HEK293 (cell line): Measurements from ENCODE around the gene PCDHA6.

ENCODE experiments used
- CTCF ChIA-PET: fragments of 350-600 bp; formaldehyde crosslinking; extraction: SDS; loops from one replicate; lab custom pipeline; 2021; ENCODE audit warnings: antibody characterized with exemption; lab: Yijun Ruan, JAX
- POLR2A ChIA-PET: fragments of 300-600 bp; formaldehyde crosslinking; extraction: SDS; loops from one replicate; lab custom pipeline; 2020; ENCODE audit warnings: antibody characterized with exemption, inconsistent platforms; lab: Yijun Ruan, JAX
- H3K27ac ChIP-seq: fragments of 200-500 bp; sonication (Bioruptor generic); 2 replicates; pipeline ENCODE4 v1.5.1; 2014; ENCODE audit warnings: low read depth, low read length, control low read depth, inconsistent platforms; ENCODE audit errors: extremely low read depth
- H3K36me3 ChIP-seq, 2 experiments: fragments of 200-500 bp in 1 of 2; sonication (Bioruptor generic) in 1 of 2; 1 replicate in 1 of 2; 2 replicates in 1 of 2; pipeline ENCODE4 v1.5.1; 2014 to 2017; ENCODE audit warnings: inconsistent platforms in 2 of 2, low read length in 2 of 2; ENCODE audit not compliant: control insufficient read depth in 2 of 2, insufficient read depth in 1 of 2
- H3K4me1 ChIP-seq: fragments of 200-500 bp; sonication (Bioruptor generic); 2 replicates; pipeline ENCODE4 v1.5.1; 2014; ENCODE audit warnings: mild to moderate bottlenecking, low read length, inconsistent platforms; ENCODE audit not compliant: control insufficient read depth, insufficient read depth
- H3K4me3 ChIP-seq: 2 replicates; pipeline ENCODE4 v1.5.1; 2011; ENCODE audit warnings: low read depth, mild to moderate bottlenecking, control low read depth, low read length, moderate library complexity
- H3K9me3 ChIP-seq: fragments of 200-500 bp; sonication (Bioruptor generic); 2 replicates; pipeline ENCODE4 v1.5.1; 2014; ENCODE audit warnings: low read depth, low read length, inconsistent platforms; ENCODE audit not compliant: control insufficient read depth, insufficient read depth
- HOXD13 ChIP-seq: sonication (generic); formaldehyde crosslinking; IDR thresholded peaks from 2 replicates; pipeline ENCODE4 v1.8.0; 2022; ENCODE audit warnings: missing genetic modification reagents, borderline replicate concordance
- KLF7 ChIP-seq: fragments of 450-650 bp; formaldehyde crosslinking; IDR thresholded peaks from 2 replicates; pipeline ENCODE4 v1.5.1; 2016; ENCODE audit warnings: missing biosample characterization, missing genetic modification characterization, borderline replicate concordance
- MYNN ChIP-seq: fragments of 450-650 bp; formaldehyde crosslinking; IDR thresholded peaks from 2 replicates; pipeline ENCODE4 v1.5.1; 2016; ENCODE audit warnings: missing biosample characterization, missing genetic modification characterization, borderline replicate concordance
- SP7 ChIP-seq: fragments of 450-650 bp; formaldehyde crosslinking; IDR thresholded peaks from 2 replicates; pipeline ENCODE4 v1.5.1; 2016; ENCODE audit warnings: missing biosample characterization, missing genetic modification characterization
- WT1 ChIP-seq: fragments of 450-650 bp; formaldehyde crosslinking; IDR thresholded peaks from 2 replicates; pipeline ENCODE4 v1.5.1; 2016; ENCODE audit warnings: missing biosample characterization, missing genetic modification characterization
- ZNF174 ChIP-seq: fragments of 450-650 bp; formaldehyde crosslinking; IDR thresholded peaks from 2 replicates; pipeline ENCODE4 v1.5.0; 2017; ENCODE audit warnings: missing biosample characterization, mild to moderate bottlenecking, missing genetic modification characterization
- ZNF184 ChIP-seq: fragments of 450-650 bp; IDR thresholded peaks from 2 replicates; pipeline ENCODE4 v1.5.1; 2018; ENCODE audit warnings: missing biosample characterization, mild to moderate bottlenecking, missing genetic modification characterization
- ZNF391 ChIP-seq: fragments of 450-650 bp; formaldehyde crosslinking; IDR thresholded peaks from 2 replicates; pipeline ENCODE4 v1.5.1; 2016; ENCODE audit warnings: low read depth, missing biosample characterization, missing genetic modification characterization, borderline replicate concordance
- ZNF48 ChIP-seq: fragments of 450-650 bp; formaldehyde crosslinking; IDR thresholded peaks from 2 replicates; pipeline ENCODE4 v1.5.1; 2016; ENCODE audit warnings: missing biosample characterization, missing genetic modification characterization
- ZNF555 ChIP-seq: fragments of 450-650 bp; formaldehyde crosslinking; conservative IDR thresholded peaks from 2 replicates; pipeline ENCODE4 v1.5.1; 2017; ENCODE audit warnings: missing biosample characterization, mild to moderate bottlenecking, missing genetic modification characterization, inconsistent platforms
- ZNF571 ChIP-seq: fragments of 450-650 bp; formaldehyde crosslinking; IDR thresholded peaks from 2 replicates; pipeline ENCODE4 v1.5.0; 2017; ENCODE audit warnings: missing biosample characterization, missing genetic modification characterization
- ZNF621 ChIP-seq: fragments of 450-650 bp; formaldehyde crosslinking; IDR thresholded peaks from 2 replicates; pipeline ENCODE4 v1.5.1; 2017; ENCODE audit warnings: missing biosample characterization, missing genetic modification characterization
- ZNF629 ChIP-seq: fragments of 450-650 bp; formaldehyde crosslinking; IDR thresholded peaks from 2 replicates; pipeline ENCODE4 v1.5.1; 2017; ENCODE audit warnings: missing biosample characterization, missing genetic modification characterization
- ZNF777 ChIP-seq: fragments of 450-650 bp; formaldehyde crosslinking; IDR thresholded peaks from 2 replicates; pipeline ENCODE4 v1.5.1; 2017; ENCODE audit warnings: missing biosample characterization, missing genetic modification characterization, borderline replicate concordance
- TF ChIP-seq, protein P1 (sequence below): fragments of 450-650 bp; formaldehyde crosslinking; IDR thresholded peaks from 2 replicates; pipeline ENCODE4 v1.5.1; 2016; ENCODE audit warnings: missing biosample characterization, missing genetic modification characterization
- TF ChIP-seq, protein P2 (sequence below): fragments of 450-650 bp; formaldehyde crosslinking; conservative IDR thresholded peaks from 2 replicates; pipeline ENCODE4 v1.5.1; 2016; ENCODE audit warnings: low read depth, missing biosample characterization, missing genetic modification characterization
- TF ChIP-seq, protein P3 (sequence below): fragments of 450-650 bp; formaldehyde crosslinking; optimal IDR thresholded peaks from 2 replicates; pipeline ENCODE3; 2016; ENCODE audit warnings: missing biosample characterization, mild to moderate bottlenecking, missing genetic modification characterization
- TF ChIP-seq, protein P4 (sequence below): fragments of 450-650 bp; formaldehyde crosslinking; IDR thresholded peaks from 2 replicates; pipeline ENCODE4 v1.5.1; 2016; ENCODE audit warnings: missing biosample characterization, missing genetic modification characterization

Gene PCDHA6, protein sequence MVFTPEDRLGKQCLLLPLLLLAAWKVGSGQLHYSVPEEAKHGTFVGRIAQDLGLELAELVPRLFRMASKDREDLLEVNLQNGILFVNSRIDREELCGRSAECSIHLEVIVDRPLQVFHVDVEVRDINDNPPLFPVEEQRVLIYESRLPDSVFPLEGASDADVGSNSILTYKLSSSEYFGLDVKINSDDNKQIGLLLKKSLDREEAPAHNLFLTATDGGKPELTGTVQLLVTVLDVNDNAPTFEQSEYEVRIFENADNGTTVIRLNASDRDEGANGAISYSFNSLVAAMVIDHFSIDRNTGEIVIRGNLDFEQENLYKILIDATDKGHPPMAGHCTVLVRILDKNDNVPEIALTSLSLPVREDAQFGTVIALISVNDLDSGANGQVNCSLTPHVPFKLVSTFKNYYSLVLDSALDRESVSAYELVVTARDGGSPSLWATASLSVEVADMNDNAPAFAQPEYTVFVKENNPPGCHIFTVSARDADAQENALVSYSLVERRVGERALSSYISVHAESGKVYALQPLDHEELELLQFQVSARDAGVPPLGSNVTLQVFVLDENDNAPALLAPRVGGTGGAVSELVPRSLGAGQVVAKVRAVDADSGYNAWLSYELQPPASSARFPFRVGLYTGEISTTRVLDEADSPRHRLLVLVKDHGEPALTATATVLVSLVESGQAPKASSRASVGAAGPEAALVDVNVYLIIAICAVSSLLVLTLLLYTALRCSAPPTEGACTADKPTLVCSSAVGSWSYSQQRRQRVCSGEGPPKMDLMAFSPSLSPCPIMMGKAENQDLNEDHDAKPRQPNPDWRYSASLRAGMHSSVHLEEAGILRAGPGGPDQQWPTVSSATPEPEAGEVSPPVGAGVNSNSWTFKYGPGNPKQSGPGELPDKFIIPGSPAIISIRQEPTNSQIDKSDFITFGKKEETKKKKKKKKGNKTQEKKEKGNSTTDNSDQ

DNA sequence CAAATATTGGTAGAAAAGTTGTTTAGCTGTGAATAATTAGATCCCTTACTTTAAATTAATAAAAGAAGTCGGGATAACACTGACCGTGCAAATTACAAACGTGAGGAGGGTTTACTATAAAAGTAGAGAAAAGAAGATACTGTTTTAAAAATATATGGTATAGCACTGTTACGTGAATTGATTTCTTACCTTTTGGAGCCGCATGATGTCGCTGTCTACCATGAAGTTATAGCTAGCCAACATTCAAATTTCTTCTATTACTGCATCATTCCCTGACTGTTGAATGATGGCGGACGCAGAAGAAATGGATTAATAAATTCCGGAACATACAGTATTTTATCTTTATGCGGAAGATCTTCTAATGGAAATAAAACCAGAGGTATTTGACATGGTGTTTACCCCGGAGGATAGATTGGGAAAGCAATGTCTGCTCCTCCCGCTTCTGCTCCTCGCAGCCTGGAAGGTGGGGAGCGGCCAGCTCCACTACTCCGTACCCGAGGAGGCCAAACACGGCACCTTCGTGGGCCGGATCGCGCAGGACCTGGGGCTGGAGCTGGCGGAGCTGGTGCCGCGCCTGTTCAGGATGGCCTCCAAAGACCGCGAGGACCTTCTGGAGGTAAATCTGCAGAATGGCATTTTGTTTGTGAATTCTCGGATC, at the start of gene PCDHA6:
Gene PCDHA6, plus strand, starts transcription at position 257 of the 658 bp plus-strand sequence. Its CDS starts 132 bp downstream, at position 389.
- TF ChIP-seq, protein P1, sequence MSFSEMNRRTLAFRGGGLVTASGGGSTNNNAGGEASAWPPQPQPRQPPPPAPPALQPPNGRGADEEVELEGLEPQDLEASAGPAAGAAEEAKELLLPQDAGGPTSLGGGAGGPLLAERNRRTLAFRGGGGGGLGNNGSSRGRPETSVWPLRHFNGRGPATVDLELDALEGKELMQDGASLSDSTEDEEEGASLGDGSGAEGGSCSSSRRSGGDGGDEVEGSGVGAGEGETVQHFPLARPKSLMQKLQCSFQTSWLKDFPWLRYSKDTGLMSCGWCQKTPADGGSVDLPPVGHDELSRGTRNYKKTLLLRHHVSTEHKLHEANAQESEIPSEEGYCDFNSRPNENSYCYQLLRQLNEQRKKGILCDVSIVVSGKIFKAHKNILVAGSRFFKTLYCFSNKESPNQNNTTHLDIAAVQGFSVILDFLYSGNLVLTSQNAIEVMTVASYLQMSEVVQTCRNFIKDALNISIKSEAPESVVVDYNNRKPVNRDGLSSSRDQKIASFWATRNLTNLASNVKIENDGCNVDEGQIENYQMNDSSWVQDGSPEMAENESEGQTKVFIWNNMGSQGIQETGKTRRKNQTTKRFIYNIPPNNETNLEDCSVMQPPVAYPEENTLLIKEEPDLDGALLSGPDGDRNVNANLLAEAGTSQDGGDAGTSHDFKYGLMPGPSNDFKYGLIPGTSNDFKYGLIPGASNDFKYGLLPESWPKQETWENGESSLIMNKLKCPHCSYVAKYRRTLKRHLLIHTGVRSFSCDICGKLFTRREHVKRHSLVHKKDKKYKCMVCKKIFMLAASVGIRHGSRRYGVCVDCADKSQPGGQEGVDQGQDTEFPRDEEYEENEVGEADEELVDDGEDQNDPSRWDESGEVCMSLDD (tag by site-specific recombination): no peak
- no peak for TF ChIP-seq SP7 (tag by site-specific recombination)
- TF ChIP-seq, protein P2, sequence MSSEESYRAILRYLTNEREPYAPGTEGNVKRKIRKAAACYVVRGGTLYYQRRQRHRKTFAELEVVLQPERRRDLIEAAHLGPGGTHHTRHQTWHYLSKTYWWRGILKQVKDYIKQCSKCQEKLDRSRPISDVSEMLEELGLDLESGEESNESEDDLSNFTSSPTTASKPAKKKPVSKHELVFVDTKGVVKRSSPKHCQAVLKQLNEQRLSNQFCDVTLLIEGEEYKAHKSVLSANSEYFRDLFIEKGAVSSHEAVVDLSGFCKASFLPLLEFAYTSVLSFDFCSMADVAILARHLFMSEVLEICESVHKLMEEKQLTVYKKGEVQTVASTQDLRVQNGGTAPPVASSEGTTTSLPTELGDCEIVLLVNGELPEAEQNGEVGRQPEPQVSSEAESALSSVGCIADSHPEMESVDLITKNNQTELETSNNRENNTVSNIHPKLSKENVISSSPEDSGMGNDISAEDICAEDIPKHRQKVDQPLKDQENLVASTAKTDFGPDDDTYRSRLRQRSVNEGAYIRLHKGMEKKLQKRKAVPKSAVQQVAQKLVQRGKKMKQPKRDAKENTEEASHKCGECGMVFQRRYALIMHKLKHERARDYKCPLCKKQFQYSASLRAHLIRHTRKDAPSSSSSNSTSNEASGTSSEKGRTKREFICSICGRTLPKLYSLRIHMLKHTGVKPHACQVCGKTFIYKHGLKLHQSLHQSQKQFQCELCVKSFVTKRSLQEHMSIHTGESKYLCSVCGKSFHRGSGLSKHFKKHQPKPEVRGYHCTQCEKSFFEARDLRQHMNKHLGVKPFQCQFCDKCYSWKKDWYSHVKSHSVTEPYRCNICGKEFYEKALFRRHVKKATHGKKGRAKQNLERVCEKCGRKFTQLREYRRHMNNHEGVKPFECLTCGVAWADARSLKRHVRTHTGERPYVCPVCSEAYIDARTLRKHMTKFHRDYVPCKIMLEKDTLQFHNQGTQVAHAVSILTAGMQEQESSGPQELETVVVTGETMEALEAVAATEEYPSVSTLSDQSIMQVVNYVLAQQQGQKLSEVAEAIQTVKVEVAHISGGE (tag by site-specific recombination): no peak
- TF ChIP-seq ZNF571 (tag by site-specific recombination): no peak
- no peak for TF ChIP-seq ZNF48 (tag by site-specific recombination)
- no peak for TF ChIP-seq ZNF621 (tag by site-specific recombination)
- TF ChIP-seq KLF7 (tag by site-specific recombination): no peak
- TF ChIP-seq ZNF629 (tag by site-specific recombination): no peak
- TF ChIP-seq ZNF391: no peak
- TF ChIP-seq ZNF777 (tag by site-specific recombination): no peak
- POLR2A ChIA-PET: no interaction called here
- Histone ChIP-seq H3K4me3 (no peak within 1 kb of the TSS), H3K4me1 (no peaks in the 10 kb centered on the region), H3K27ac (no peak within 1 kb of the TSS), H3K36me3 (no peaks in the 10 kb centered on the region), H3K9me3 (no peaks in the 10 kb centered on the region)
- CTCF ChIA-PET: interaction anchor here (0.7 kb wide), 1 partner anchor 22 kb away, joined by 4 read pairs; no protein-coding TSS in a partner anchor

DNA sequence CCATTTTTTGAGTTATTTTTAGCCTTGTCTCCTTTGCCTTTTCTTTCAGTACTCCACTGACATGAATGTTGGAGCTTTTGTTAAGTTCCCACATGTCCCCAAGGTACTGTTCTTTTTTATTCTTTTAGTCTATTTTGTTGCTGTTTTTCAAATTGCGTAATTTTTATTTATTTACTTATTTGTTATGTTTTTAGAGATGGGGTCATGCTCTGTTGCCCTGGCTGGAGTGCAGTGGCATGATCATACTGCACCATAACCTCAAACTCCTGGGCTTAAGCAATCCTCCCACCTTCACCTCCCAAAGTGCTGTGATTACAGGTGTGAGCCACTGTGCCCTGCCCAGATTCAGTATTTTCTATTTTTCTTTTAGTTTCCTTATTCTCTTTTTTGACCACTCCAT, 47.2 kb upstream of the PCDHA6 start:
- H3K9me3 ChIP-seq: no peaks in the 10 kb centered on the region; the same call in 1 of the 2 replicates
- ChIA-PET CTCF (no interaction called here), POLR2A (no interaction called here)
- no peaks in the 10 kb centered on the region for H3K36me3 ChIP-seq
- H3K4me3 ChIP-seq: no peak overlapping the region
- H3K4me1 ChIP-seq: no peaks in the 10 kb centered on the region
- H3K27ac ChIP-seq: no peak overlapping the region
- TF ChIP-seq ZNF174 (tag by site-specific recombination) (no peak), WT1 (tag by site-specific recombination) (no peak), ZNF555 (tag by site-specific recombination) (no peak), MYNN (tag by site-specific recombination) (no peak), HOXD13 (CRISPR knock-in tag) (no peak), ZNF184 (tag by site-specific recombination) (no peak)
- TF ChIP-seq, protein P3, sequence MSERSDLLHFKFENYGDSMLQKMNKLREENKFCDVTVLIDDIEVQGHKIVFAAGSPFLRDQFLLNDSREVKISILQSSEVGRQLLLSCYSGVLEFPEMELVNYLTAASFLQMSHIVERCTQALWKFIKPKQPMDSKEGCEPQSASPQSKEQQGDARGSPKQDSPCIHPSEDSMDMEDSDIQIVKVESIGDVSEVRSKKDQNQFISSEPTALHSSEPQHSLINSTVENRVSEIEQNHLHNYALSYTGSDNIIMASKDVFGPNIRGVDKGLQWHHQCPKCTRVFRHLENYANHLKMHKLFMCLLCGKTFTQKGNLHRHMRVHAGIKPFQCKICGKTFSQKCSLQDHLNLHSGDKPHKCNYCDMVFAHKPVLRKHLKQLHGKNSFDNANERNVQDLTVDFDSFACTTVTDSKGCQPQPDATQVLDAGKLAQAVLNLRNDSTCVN: no peak
- TF ChIP-seq, protein P4, sequence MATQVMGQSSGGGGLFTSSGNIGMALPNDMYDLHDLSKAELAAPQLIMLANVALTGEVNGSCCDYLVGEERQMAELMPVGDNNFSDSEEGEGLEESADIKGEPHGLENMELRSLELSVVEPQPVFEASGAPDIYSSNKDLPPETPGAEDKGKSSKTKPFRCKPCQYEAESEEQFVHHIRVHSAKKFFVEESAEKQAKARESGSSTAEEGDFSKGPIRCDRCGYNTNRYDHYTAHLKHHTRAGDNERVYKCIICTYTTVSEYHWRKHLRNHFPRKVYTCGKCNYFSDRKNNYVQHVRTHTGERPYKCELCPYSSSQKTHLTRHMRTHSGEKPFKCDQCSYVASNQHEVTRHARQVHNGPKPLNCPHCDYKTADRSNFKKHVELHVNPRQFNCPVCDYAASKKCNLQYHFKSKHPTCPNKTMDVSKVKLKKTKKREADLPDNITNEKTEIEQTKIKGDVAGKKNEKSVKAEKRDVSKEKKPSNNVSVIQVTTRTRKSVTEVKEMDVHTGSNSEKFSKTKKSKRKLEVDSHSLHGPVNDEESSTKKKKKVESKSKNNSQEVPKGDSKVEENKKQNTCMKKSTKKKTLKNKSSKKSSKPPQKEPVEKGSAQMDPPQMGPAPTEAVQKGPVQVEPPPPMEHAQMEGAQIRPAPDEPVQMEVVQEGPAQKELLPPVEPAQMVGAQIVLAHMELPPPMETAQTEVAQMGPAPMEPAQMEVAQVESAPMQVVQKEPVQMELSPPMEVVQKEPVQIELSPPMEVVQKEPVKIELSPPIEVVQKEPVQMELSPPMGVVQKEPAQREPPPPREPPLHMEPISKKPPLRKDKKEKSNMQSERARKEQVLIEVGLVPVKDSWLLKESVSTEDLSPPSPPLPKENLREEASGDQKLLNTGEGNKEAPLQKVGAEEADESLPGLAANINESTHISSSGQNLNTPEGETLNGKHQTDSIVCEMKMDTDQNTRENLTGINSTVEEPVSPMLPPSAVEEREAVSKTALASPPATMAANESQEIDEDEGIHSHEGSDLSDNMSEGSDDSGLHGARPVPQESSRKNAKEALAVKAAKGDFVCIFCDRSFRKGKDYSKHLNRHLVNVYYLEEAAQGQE: no peak
